Gastrocnemius medialis (tissue), 4 donors: Measurements from ENCODE around the gene BCL7A.

ENCODE experiments used
- POLR2A ChIP-seq, 2 donors: fragments of 450-650 bp; IDR thresholded peaks; one replicate each; pipeline ENCODE4 v1.6.1; 2017; ENCODE audit warnings: antibody characterized with exemption in 2 of 2, mild to moderate bottlenecking in 2 of 2, moderate library complexity in 2 of 2
- TF ChIP-seq, protein P1 (sequence below), 5 experiments: fragments of 450-650 bp in 3 of 5; fragments of 200-600 bp in 2 of 5; sonication (generic) in 2 of 5; IDR thresholded peaks in 4 of 5; conservative IDR thresholded peaks in 1 of 5; 1 replicate in 4 of 5; 2 replicates in 1 of 5; pipeline ENCODE4 v1.5.1; 2016 to 2019; ENCODE audit warnings: antibody characterized with exemption in 5 of 5, mild to moderate bottlenecking in 3 of 5, moderate library complexity in 3 of 5

DNA sequence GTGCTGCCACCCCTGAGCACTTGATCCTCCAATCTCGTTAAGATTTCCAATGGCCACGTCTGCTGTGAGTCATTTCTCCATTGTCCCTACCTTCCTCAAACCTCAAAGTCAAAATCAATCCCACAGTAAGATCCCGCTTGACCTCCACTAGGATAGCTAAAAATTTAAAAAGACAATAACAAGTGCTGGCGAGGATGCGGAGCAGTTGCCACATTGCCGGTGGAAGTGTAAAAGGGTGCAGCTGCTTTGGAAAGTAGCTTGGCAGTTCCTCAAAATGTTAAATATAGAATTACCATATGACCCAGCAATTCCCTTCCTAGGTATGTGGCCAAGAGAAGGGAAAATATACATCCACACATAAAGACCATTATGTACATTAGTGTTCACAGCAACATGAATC lies 9.5 kb upstream of the BCL7A start:
- TF ChIP-seq, protein P1, sequence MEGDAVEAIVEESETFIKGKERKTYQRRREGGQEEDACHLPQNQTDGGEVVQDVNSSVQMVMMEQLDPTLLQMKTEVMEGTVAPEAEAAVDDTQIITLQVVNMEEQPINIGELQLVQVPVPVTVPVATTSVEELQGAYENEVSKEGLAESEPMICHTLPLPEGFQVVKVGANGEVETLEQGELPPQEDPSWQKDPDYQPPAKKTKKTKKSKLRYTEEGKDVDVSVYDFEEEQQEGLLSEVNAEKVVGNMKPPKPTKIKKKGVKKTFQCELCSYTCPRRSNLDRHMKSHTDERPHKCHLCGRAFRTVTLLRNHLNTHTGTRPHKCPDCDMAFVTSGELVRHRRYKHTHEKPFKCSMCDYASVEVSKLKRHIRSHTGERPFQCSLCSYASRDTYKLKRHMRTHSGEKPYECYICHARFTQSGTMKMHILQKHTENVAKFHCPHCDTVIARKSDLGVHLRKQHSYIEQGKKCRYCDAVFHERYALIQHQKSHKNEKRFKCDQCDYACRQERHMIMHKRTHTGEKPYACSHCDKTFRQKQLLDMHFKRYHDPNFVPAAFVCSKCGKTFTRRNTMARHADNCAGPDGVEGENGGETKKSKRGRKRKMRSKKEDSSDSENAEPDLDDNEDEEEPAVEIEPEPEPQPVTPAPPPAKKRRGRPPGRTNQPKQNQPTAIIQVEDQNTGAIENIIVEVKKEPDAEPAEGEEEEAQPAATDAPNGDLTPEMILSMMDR (IDR thresholded peaks at IDR 0.05 in 4 of 5, conservative IDR thresholded peaks at IDR 0.05 in 1 of 5) = no peak
- TF ChIP-seq POLR2A (IDR thresholded peaks at IDR 0.05) = no peak
